ENCODE results near the gene ASPSCR1. TPM values are rescaled to one million over a fixed set of nuclear protein-coding genes. Genes with fewer than 3 reads are reported as not detected.

The ASPSCR1 gene
- total and polyA plus RNA-seq, 10 of the 15 experiments (the other 5 are each of a cell fraction or from before 2014, with no cell fraction given) = 1.5 to 48.4 (median 25.4) TPM

- TF ChIP-seq ATF3 (IDR thresholded peaks at IDR 0.05; ENCODE audit: borderline replicate concordance, extremely low read depth, low read depth, low read length) (peak; percentile 65; the same call in 1 of the 2 replicates), ZNF207 (IDR thresholded peaks at IDR 0.05; ENCODE audit: borderline replicate concordance) (no peak), IRF3 (IDR thresholded peaks at IDR 0.05) (no peak), NR2C1 (IDR thresholded peaks at IDR 0.05) (no peak), MEF2A (IDR thresholded peaks at IDR 0.05; ENCODE audit: insufficient read depth, low read depth, low read length) (no peak), JUND (IDR thresholded peaks at IDR 0.05; ENCODE audit: low read depth, low read length) (no peak), BRCA1 (IDR thresholded peaks at IDR 0.05; ENCODE audit: low read depth, low read length) (no peak), SREBF2 (IDR thresholded peaks at IDR 0.05; ENCODE audit: low read length) (no peak), IRF4 (IDR thresholded peaks at IDR 0.05; ENCODE audit: low read depth, low read length) (no peak), CEBPZ (IDR thresholded peaks at IDR 0.05; ENCODE audit: low read depth, low read length) (no peak), NFYB (IDR thresholded peaks at IDR 0.05; ENCODE audit: insufficient read depth, low read depth, low read length) (no peak), ATF2 (IDR thresholded peaks at IDR 0.05; ENCODE audit: low read length) (no peak), CREB1 (IDR thresholded peaks at IDR 0.05; ENCODE audit: low read depth) (no peak), TCF7 (IDR thresholded peaks at IDR 0.05; ENCODE audit: borderline replicate concordance) (peak; percentile 99), STAT1 (conservative IDR thresholded peaks at IDR 0.05) (no peak), HSF1 (IDR thresholded peaks at IDR 0.05; ENCODE audit: low read depth, low read length) (no peak), ZNF217 (IDR thresholded peaks at IDR 0.05) (no peak), E4F1 (IDR thresholded peaks at IDR 0.05; ENCODE audit: borderline replicate concordance, partially characterized antibody) (no peak), ZSCAN29 (IDR thresholded peaks at IDR 0.05) (no peak), KDM1A (IDR thresholded peaks at IDR 0.05; ENCODE audit: borderline replicate concordance) (no peak)
Measured at GRCh38 chr17:81967533-81968395, 9.7 kb upstream of the ASPSCR1 start (continued).
